NT2/D1 (cell line): Measurements from ENCODE around the gene PHACTR3.

Experiments
- SUZ12 ChIP-seq: IDR thresholded peaks from 2 replicates; pipeline ENCODE4 v1.6.1; 2011; ENCODE audit not compliant: insufficient read length, insufficient read depth; ENCODE audit errors: extremely low read depth
- YY1 ChIP-seq: IDR thresholded peaks from 2 replicates; pipeline ENCODE4 v1.6.1; 2011; ENCODE audit not compliant: insufficient read length, insufficient read depth

GRCh38 chr20:59802471-59803221 is 198.3 kb downstream of the PHACTR3 start:
- TF ChIP-seq SUZ12 (no peak), YY1 (no peak)
